Measurements from ENCODE around the gene OOSP4B. TPM values are rescaled to one million over a fixed set of nuclear protein-coding genes. Genes with fewer than 3 reads are reported as not detected.
"Not testable (repeated sequence)": the region's sequence is repeated elsewhere in the genome, so short reads cannot be mapped to it uniquely, and the experiment has no call there.

The OOSP4B gene
- total RNA-seq, 2 donors from 2014 or later, result not detected

- Histone ChIP-seq H3K27ac (no peak overlapping the region), H3K4me1 (replicated peaks) (no peaks in the 10 kb centered on the region)
- WGBS, result 89% methylated on average over 4 of the region's 4 CpGs
Measured at GRCh38 chr11:60059521-60060240, 42.7 kb downstream of the OOSP4B start.

GRCh38 chr11:60064111-60064510 is 47.1 kb downstream of the OOSP4B start:
- Histone ChIP-seq H3K27me3 (replicated peaks; ENCODE audit: insufficient read depth) (no peaks in the 10 kb centered on the region), H3K36me3 (no peaks in the 10 kb centered on the region), H3K27ac (no peak overlapping the region), H3K9me3 (no peaks in the 10 kb centered on the region), H3K4me1 (replicated peaks) (no peaks in the 10 kb centered on the region), H3K4me3 (no peak overlapping the region)
- 63% methylated on average over 1 of the region's 1 CpG for WGBS
- DNase-seq (ENCODE audit: low spot score), result no peak
- TF ChIP-seq POLR2AphosphoS5 (IDR thresholded peaks at IDR 0.05) (no peak), CTCF (IDR thresholded peaks at IDR 0.05) (no peak), POLR2A (IDR thresholded peaks at IDR 0.05) (no peak)
- intact Hi-C loops (cut with DNase I), result no loop called here

More at GRCh38 chr11:60059521-60060240, 42.7 kb downstream of the OOSP4B start:
- H3K36me3 ChIP-seq, result no peaks in the 10 kb centered on the region
- no peak overlapping the region for H3K4me3 ChIP-seq
- intact Hi-C loops (cut with DNase I), result no loop called here
- no peaks in the 10 kb centered on the region for H3K9me3 ChIP-seq
- DNase-seq (ENCODE audit: low spot score), result no peak
- H3K27me3 ChIP-seq (replicated peaks; ENCODE audit: insufficient read depth), result peaks cover 3% of the 10 kb centered on the region
- TF ChIP-seq CTCF (IDR thresholded peaks at IDR 0.05), result no peak

- TF ChIP-seq POLR2AphosphoS5 (IDR thresholded peaks at IDR 0.05) (no peak), POLR2A (IDR thresholded peaks at IDR 0.05) (no peak), CTCF (IDR thresholded peaks at IDR 0.05) (no peak)
- DNase-seq (ENCODE audit: low spot score), result no peak
- Histone ChIP-seq H3K4me1 (replicated peaks) (no peaks in the 10 kb centered on the region), H3K9me3 (no peaks in the 10 kb centered on the region), H3K27me3 (replicated peaks; ENCODE audit: insufficient read depth) (no peaks in the 10 kb centered on the region), H3K36me3 (no peaks in the 10 kb centered on the region), H3K27ac (no peak overlapping the region), H3K4me3 (no peak overlapping the region)
- WGBS, result 82% methylated on average over 1 of the region's 1 CpG
- intact Hi-C loops (cut with DNase I), result no loop called here
Measured at GRCh38 chr11:60065801-60066200, 48.8 kb downstream of the OOSP4B start.

- Histone ChIP-seq H3K4me1 (replicated peaks) (no peaks in the 10 kb centered on the region), H3K4me3 (no peak overlapping the region), H3K36me3 (no peaks in the 10 kb centered on the region), H3K27me3 (replicated peaks; ENCODE audit: insufficient read depth) (no peaks in the 10 kb centered on the region), H3K9me3 (no peaks in the 10 kb centered on the region), H3K27ac (no peak overlapping the region)
- WGBS, result 47% methylated on average over 2 of the region's 2 CpGs
- TF ChIP-seq POLR2AphosphoS5 (IDR thresholded peaks at IDR 0.05) (no peak), POLR2A (IDR thresholded peaks at IDR 0.05) (no peak), CTCF (IDR thresholded peaks at IDR 0.05) (no peak)
- intact Hi-C loops (cut with DNase I), result no loop called here
- DNase-seq (ENCODE audit: low spot score), result no peak
Measured at GRCh38 chr11:60069450-60069849, 52.5 kb downstream of the OOSP4B start.

- 80% methylated on average over 6 of the region's 6 CpGs for WGBS
- DNase-seq (ENCODE audit: low spot score); H3K27me3 ChIP-seq (replicated peaks; ENCODE audit: insufficient read depth); H3K4me3 ChIP-seq; H3K27ac ChIP-seq; intact Hi-C loops (cut with DNase I); H3K9me3 ChIP-seq; H3K36me3 ChIP-seq; H3K4me1 ChIP-seq (replicated peaks): not testable (repeated sequence)
Measured at GRCh38 chr11:60071644-60072043, 54.7 kb downstream of the OOSP4B start.
